Activated CD8-positive, alpha-beta T cell treated with anti-CD3 and anti-CD28 coated beads for 36 hours (primary cell): ENCODE results near the gene FNDC7. TPM values are rescaled to one million over a fixed set of nuclear protein-coding genes. Genes with fewer than 3 reads are reported as not detected.
A peak's percentile ranks its signal among the peaks of the same experiment; 100 is the strongest.
"Not testable (repeated sequence)": the region's sequence is repeated elsewhere in the genome, so short reads cannot be mapped to it uniquely, and the experiment has no call there.

ENCODE experiments used
- ATAC-seq: fragments of 200-7000 bp; cut with Tn5 transposase; one replicate; pipeline ENCODE4 v1.10.0; 2021; ENCODE audit warnings: mild to moderate bottlenecking, moderate library complexity
- CTCF ChIA-PET: fragments of 350-600 bp; sonication (Branson Sonifier 250); formaldehyde crosslinking; loops from one replicate; lab custom pipeline; 2021; ENCODE audit warnings: antibody characterized with exemption; lab: Charles Lee
- POLR2A ChIA-PET: fragments of 350-600 bp; sonication (Branson Sonifier 250); formaldehyde crosslinking; loops from one replicate; lab custom pipeline; 2021; ENCODE audit warnings: antibody characterized with exemption; lab: Charles Lee
- DNase-seq: peaks from one replicate; pipeline ENCODE4 v3.0.0-alpha.2; 2020
- H3K27ac Mint-ChIP-seq: one replicate; pipeline ENCODE4 v1.8.0; 2021; ENCODE audit warnings: mild to moderate bottlenecking, mixed read lengths
- H3K27me3 Mint-ChIP-seq: one replicate; pipeline ENCODE4 v1.8.0; 2021; ENCODE audit warnings: mixed read lengths
- H3K36me3 Mint-ChIP-seq: one replicate; pipeline ENCODE4 v1.8.0; 2021; ENCODE audit warnings: low read depth, mixed read lengths
- H3K4me1 Mint-ChIP-seq: one replicate; pipeline ENCODE4 v1.8.0; 2021; ENCODE audit warnings: low read depth, mixed read lengths
- H3K4me3 Mint-ChIP-seq: one replicate; pipeline ENCODE4 v1.8.0; 2021; ENCODE audit warnings: mild to moderate bottlenecking, moderate library complexity, mixed read lengths
- H3K9me3 Mint-ChIP-seq: one replicate; pipeline ENCODE4 v1.8.0; 2021; ENCODE audit warnings: mixed read lengths
- intact Hi-C: fragments of 100-400 bp; cut with micrococcal nuclease; formaldehyde crosslinking; loops from one replicate; pipeline ENCODE4 v1.10.0; 2022
- total RNA-seq, 2 experiments: library from RNA; stranded (reverse); gene quantifications; one replicate each; pipeline ENCODE4 v1.2.3, GENCODE V29; 2021
- TF ChIP-seq, protein P1 (sequence below): fragments of 200-600 bp; IDR thresholded peaks from one replicate; pipeline ENCODE4 v1.8.0; 2022; ENCODE audit warnings: antibody characterized with exemption, mild to moderate bottlenecking

Gene FNDC7
- total RNA-seq, 2 experiments from 2014 or later: 0.20 TPM; not detected in 1

- no peaks in the 10 kb centered on the region for H3K27me3 Mint-ChIP-seq
- POLR2A ChIA-PET: interaction anchor here (2.4 kb wide), 1 partner anchor 21 kb away, joined by 14 read pairs; the partner anchor contains the start of gene PRPF38B
- CTCF ChIA-PET: interaction anchor here (1.6 kb wide), 1 partner anchor 10 kb away, joined by 4 read pairs; no protein-coding TSS in a partner anchor
- H3K4me3 Mint-ChIP-seq: no peak overlapping the region
- no peak overlapping the region for H3K27ac Mint-ChIP-seq
- H3K4me1 Mint-ChIP-seq: peaks cover 19% of the 10 kb centered on the region
- no peak for ATAC-seq
- TF ChIP-seq, protein P1, sequence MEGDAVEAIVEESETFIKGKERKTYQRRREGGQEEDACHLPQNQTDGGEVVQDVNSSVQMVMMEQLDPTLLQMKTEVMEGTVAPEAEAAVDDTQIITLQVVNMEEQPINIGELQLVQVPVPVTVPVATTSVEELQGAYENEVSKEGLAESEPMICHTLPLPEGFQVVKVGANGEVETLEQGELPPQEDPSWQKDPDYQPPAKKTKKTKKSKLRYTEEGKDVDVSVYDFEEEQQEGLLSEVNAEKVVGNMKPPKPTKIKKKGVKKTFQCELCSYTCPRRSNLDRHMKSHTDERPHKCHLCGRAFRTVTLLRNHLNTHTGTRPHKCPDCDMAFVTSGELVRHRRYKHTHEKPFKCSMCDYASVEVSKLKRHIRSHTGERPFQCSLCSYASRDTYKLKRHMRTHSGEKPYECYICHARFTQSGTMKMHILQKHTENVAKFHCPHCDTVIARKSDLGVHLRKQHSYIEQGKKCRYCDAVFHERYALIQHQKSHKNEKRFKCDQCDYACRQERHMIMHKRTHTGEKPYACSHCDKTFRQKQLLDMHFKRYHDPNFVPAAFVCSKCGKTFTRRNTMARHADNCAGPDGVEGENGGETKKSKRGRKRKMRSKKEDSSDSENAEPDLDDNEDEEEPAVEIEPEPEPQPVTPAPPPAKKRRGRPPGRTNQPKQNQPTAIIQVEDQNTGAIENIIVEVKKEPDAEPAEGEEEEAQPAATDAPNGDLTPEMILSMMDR: no peak
- H3K36me3 Mint-ChIP-seq: no peaks in the 10 kb centered on the region
- intact Hi-C loops: no loop called here
- H3K9me3 Mint-ChIP-seq: no peaks in the 10 kb centered on the region
- no peak for DNase-seq
Observed at GRCh38 chr1:108671143-108671542, 41.6 kb upstream of the FNDC7 start.

DNA sequence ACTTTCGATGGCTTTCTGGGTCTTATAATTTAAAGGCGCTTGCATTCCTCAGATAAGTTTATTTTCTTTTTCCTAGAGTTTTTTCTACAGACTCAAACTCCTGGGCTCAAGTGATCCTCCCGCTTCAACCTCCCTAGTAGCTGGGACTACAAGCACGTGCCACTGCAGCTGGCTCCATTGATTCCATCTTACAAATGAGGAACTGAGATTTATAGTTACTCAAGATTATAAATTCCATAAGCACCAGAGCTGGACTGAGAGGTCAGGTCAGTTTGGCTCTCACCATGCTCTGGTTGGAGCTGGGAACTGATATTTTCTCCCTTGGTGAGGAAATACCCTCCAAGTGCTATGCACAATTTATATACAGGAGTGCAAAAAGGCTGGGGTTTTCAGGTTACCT lies 34.0 kb upstream of the FNDC7 start:
- ChIA-PET CTCF (interaction anchor here (1.8 kb wide), 2 partner anchors 17 to 30 kb away, joined by 4 read pairs; partner anchors contain the start of gene HENMT1), POLR2A (interaction anchor here (3.4 kb wide), 1 partner anchor 13 kb away, joined by 17 read pairs; the partner anchor contains the start of gene PRPF38B)
- intact Hi-C loops: no loop called here
- H3K4me3 Mint-ChIP-seq: no peak overlapping the region
- ATAC-seq: no peak
- no peak overlapping the region for H3K27ac Mint-ChIP-seq
- no peak for DNase-seq
- H3K36me3 Mint-ChIP-seq: no peaks in the 10 kb centered on the region
- TF ChIP-seq, protein P1: no peak
- no peaks in the 10 kb centered on the region for H3K27me3 Mint-ChIP-seq
- H3K9me3 Mint-ChIP-seq: no peaks in the 10 kb centered on the region
- peaks cover 11% of the 10 kb centered on the region for H3K4me1 Mint-ChIP-seq

DNA sequence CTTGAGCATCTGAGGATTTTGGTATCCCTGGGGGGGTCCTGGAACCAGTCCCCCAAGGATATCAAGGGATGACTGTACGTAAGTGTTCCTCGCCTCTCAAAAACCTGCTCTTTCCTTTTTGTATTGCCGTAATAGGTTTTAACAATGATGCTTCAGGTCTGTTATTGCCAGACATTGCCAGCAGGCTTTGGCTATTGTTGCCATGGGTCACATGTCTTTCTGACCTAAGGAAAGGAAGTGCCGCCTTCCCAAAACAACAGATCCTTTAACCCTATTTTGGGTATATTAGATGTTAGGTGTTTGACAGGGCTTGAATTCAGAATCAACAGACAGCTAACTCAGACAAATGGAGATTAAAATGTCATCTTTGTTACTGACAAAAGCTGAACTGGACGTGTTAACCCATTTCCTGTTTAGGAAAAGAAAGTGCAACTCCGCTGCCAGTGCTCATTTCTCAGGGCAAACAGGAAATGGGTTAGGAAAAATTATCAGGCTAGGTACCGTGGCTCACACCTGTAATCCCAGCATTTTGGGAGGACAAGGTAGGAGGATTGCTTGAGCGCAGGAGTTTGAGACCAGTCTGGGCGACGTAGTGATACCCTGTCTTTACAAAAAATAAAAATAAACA lies 33.0 kb upstream of the FNDC7 start:
- peak; percentile 37 for ATAC-seq
- intact Hi-C loops: no loop called here
- peak overlapping the region; percentile 63 for H3K27ac Mint-ChIP-seq

DNA sequence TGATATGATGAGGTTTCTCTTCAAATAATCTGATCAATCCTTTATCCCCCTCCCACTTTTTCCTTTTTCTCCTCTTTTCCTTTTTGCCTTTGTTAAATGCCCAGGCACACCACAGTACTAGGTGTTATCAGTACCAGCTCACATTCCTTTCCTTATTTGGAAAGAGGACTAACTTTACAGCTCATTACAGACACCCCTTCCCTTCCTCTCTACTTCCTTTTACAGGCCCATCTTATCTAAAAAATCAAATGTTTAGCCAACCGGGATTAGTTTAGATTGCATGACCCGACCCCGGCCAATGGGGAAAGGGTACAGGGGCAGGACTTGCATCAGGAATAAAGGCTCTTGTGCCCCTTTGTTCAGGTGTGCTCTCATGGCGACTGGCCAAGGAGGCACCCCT lies 31.0 kb upstream of the FNDC7 start:
- H3K4me3 Mint-ChIP-seq, DNase-seq, H3K27ac Mint-ChIP-seq, ATAC-seq, intact Hi-C loops, H3K27me3 Mint-ChIP-seq, H3K9me3 Mint-ChIP-seq, H3K36me3 Mint-ChIP-seq: not testable (repeated sequence)
- ChIA-PET CTCF (interaction anchor here (1.5 to 1.8 kb wide), 2 partner anchors 11 to 119 kb away, joined by 3 to 7 read pairs; partner anchors contain the start of gene PRPF38B), POLR2A (interaction anchor here (0.6 to 2.0 kb wide), 7 partner anchors 10 to 104 kb away, joined by 3 to 20 read pairs (median 4); partner anchors contain the start of genes HENMT1 and PRPF38B)
- peaks cover 11% of the 10 kb centered on the region for H3K4me1 Mint-ChIP-seq

More for the DNA sequence above, 33.0 kb upstream of the FNDC7 start:
- no peak for DNase-seq
- POLR2A ChIA-PET: interaction anchor here (0.7 to 3.4 kb wide), 5 partner anchors 12 to 66 kb away, joined by 3 to 17 read pairs (median 3); partner anchors contain the start of genes HENMT1 and PRPF38B
- CTCF ChIA-PET: interaction anchor here (1.1 to 1.8 kb wide), 2 partner anchors 11 to 29 kb away, joined by 3 to 4 read pairs; no protein-coding TSS in a partner anchor
- TF ChIP-seq, protein P1: no peak
- Mint-ChIP-seq H3K4me1 (peaks cover 11% of the 10 kb centered on the region), H3K4me3 (peak overlapping the region; percentile 34), H3K36me3 (no peaks in the 10 kb centered on the region), H3K27me3 (no peaks in the 10 kb centered on the region), H3K9me3 (no peaks in the 10 kb centered on the region)

DNA sequence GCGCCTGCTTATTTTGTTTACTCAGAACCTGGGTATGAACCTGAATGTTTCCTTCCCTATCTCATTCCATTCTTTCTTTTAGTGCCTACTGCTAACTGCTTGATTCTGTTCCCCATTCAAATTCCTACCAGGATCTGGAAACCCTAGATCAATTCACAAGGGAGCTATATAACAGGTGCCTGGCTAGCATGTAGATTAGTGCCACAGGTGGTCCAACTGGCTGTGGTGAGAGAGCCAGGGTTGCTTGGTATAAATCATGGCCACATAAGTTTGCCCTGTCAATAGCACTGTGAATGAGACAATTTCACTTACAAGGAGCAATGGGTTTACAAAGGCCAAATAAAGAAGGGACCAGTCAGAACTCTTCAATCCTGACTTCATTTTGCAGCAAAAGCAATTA lies 27.2 kb upstream of the FNDC7 start:
- ATAC-seq (no peak), DNase-seq (no peak)
- TF ChIP-seq, protein P1: no peak
- no peak overlapping the region for H3K27ac Mint-ChIP-seq
- intact Hi-C loops: no loop called here
- POLR2A ChIA-PET: no interaction called here
- H3K27me3 Mint-ChIP-seq: no peaks in the 10 kb centered on the region
- H3K4me1 Mint-ChIP-seq: peaks cover 7% of the 10 kb centered on the region
- H3K9me3 Mint-ChIP-seq: no peaks in the 10 kb centered on the region
- no peak overlapping the region for H3K4me3 Mint-ChIP-seq
- H3K36me3 Mint-ChIP-seq: peaks cover 1% of the 10 kb centered on the region
- CTCF ChIA-PET: interaction anchor here (0.8 kb wide), 1 partner anchor 218 kb away, joined by 3 read pairs; no protein-coding TSS in a partner anchor
